ENCODE results near the gene ELMOD2.
A peak's percentile ranks its signal among the peaks of the same experiment; 100 is the strongest.

The ELMOD2 gene

DNA sequence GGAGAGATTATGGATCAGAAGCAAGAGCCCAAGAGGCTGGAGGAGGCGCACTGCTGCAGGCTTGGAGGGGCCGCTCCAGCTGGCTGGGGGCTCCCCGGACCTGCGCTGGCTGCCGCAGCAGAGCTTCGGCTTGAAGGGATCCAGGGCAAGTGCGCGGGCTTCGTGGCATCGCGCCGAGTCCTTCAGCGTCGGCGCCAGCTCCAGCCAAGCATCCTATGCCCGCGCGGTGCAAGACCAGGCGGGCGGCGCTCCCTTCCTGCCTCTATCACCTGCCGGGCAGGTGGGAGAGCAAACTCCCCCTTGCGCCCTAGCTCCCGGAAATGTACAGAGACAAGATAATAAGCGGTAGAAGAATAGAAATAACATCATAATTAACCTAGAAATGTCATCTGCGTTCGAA is 55.3 kb downstream of the ELMOD2 start:
- no peak for DNase-seq (ENCODE audit: low spot score)
- in situ Hi-C loops (cut with MboI; ENCODE audit: low sequenced_read_pairs, unreplicated experiment) = no loop called here

GRCh38 chr4:140581078-140581477 is 57.1 kb downstream of the ELMOD2 start:
- DNase-seq (ENCODE audit: low spot score) = no peak
- in situ Hi-C loops (cut with MboI; ENCODE audit: low sequenced_read_pairs, unreplicated experiment) = no loop called here
- TF ChIP-seq CTCF (IDR thresholded peaks at IDR 0.05; ENCODE audit: borderline replicate concordance, control extremely low read depth, extremely low read depth, insufficient read depth, missing control alignments) = no peak

More for the DNA sequence above, 55.3 kb downstream of the ELMOD2 start:
- TF ChIP-seq CTCF (IDR thresholded peaks at IDR 0.05; ENCODE audit: borderline replicate concordance, control extremely low read depth, extremely low read depth, insufficient read depth, missing control alignments) = no peak

- in situ Hi-C loops (cut with MboI; ENCODE audit: low sequenced_read_pairs, unreplicated experiment) = no loop called here
- no peak for DNase-seq (ENCODE audit: low spot score)
- TF ChIP-seq CTCF (IDR thresholded peaks at IDR 0.05; ENCODE audit: borderline replicate concordance, control extremely low read depth, extremely low read depth, insufficient read depth, missing control alignments) = no peak
Measured at GRCh38 chr4:140584439-140584838, 60.5 kb downstream of the ELMOD2 start.

DNA sequence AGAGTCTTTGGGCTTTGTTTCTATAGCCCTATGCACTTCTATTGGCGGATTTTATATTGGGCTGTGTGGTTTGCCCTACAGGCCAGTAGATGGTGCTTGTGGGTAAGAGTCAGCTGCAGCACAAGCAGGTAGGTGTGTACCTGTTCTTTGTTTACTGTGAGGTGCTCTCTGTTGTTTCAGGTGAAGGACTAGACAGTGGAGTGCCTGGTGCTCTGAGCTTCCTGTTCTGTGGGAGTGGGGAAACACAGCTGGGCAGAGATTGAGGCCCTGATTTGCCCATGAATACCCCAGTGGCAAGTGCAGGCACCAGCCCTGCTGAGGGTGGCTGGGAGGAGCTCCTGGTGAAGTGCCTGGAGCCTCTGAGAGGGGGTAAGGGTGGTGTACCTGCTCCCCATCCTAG is 71.1 kb downstream of the ELMOD2 start:
- DNase-seq (ENCODE audit: low spot score) = peak; percentile 33
- in situ Hi-C loops (cut with MboI; ENCODE audit: low sequenced_read_pairs, unreplicated experiment) = no loop called here

GRCh38 chr4:140600408-140600807 is 76.4 kb downstream of the ELMOD2 start:
- in situ Hi-C loops (cut with MboI; ENCODE audit: low sequenced_read_pairs, unreplicated experiment) = loop anchor here (25.0 kb wide), 1 partner anchor 238 kb away; the partner anchor contains the start of gene SCOC
- TF ChIP-seq CTCF (IDR thresholded peaks at IDR 0.05; ENCODE audit: borderline replicate concordance, control extremely low read depth, extremely low read depth, insufficient read depth, missing control alignments) = no peak

More for the DNA sequence above, 71.1 kb downstream of the ELMOD2 start:
- peak; percentile 22 for TF ChIP-seq CTCF (IDR thresholded peaks at IDR 0.05; ENCODE audit: borderline replicate concordance, control extremely low read depth, extremely low read depth, insufficient read depth, missing control alignments)

GRCh38 chr4:140602714-140603113 is 78.7 kb downstream of the ELMOD2 start:
- no peak for TF ChIP-seq CTCF (IDR thresholded peaks at IDR 0.05; ENCODE audit: borderline replicate concordance, control extremely low read depth, extremely low read depth, insufficient read depth, missing control alignments)
- DNase-seq (ENCODE audit: low spot score) = no peak
- in situ Hi-C loops (cut with MboI; ENCODE audit: low sequenced_read_pairs, unreplicated experiment) = loop anchor here (25.0 kb wide), 1 partner anchor 240 kb away; the partner anchor contains the start of gene SCOC

More at GRCh38 chr4:140600408-140600807, 76.4 kb downstream of the ELMOD2 start:
- DNase-seq (ENCODE audit: low spot score) = no peak
